IPS-20b (cell line): ENCODE measurements around the gene DSCAM.

Source experiments
- H3K27ac ChIP-seq: one replicate; pipeline ENCODE4 v1.5.1; 2013; ENCODE audit warnings: low read length
- H3K27me3 ChIP-seq: 2 replicates; pipeline ENCODE4 v1.6.1; 2013; ENCODE audit warnings: mild to moderate bottlenecking, low read length, inconsistent platforms; ENCODE audit not compliant: insufficient read depth
- H3K36me3 ChIP-seq: 2 replicates; pipeline ENCODE4 v1.6.1; 2013; ENCODE audit warnings: low read depth, mild to moderate bottlenecking, inconsistent platforms, low read length, moderate library complexity; ENCODE audit not compliant: insufficient read depth
- H3K4me1 ChIP-seq: 2 replicates; pipeline ENCODE4 v1.6.1; 2013; ENCODE audit warnings: mild to moderate bottlenecking, control low read depth, inconsistent platforms, low read length, moderate library complexity; ENCODE audit not compliant: insufficient read depth
- H3K4me3 ChIP-seq: 2 replicates; pipeline ENCODE4 v1.5.1; 2013; ENCODE audit warnings: mild to moderate bottlenecking, low read length, inconsistent platforms
- H3K9ac ChIP-seq: 2 replicates; pipeline ENCODE4 v1.6.1; 2013; ENCODE audit warnings: low read depth, mild to moderate bottlenecking, inconsistent platforms, low read length, moderate library complexity
- H3K9me3 ChIP-seq: 2 replicates; pipeline ENCODE4 v1.6.1; 2013; ENCODE audit warnings: mild to moderate bottlenecking, low read depth, low read length, inconsistent platforms; ENCODE audit not compliant: insufficient read depth

The DSCAM gene

GRCh38 chr21:40355076-40355475 is 491.9 kb downstream of the DSCAM start:
- Histone ChIP-seq H3K9me3 (no peaks in the 10 kb centered on the region), H3K9ac (no peak overlapping the region), H3K27ac (no peak overlapping the region), H3K4me1 (no peaks in the 10 kb centered on the region), H3K36me3 (no peaks in the 10 kb centered on the region), H3K27me3 (no peaks in the 10 kb centered on the region), H3K4me3 (no peak overlapping the region)

- Histone ChIP-seq H3K4me1 (no peaks in the 10 kb centered on the region), H3K36me3 (no peaks in the 10 kb centered on the region), H3K27ac (no peak overlapping the region)
These were observed 496.0 kb downstream of the DSCAM start for GRCh38 chr21:40351006-40351405.

GRCh38 chr21:40349591-40349990 is 497.4 kb downstream of the DSCAM start:
- Histone ChIP-seq H3K36me3 (no peaks in the 10 kb centered on the region), H3K27me3 (no peaks in the 10 kb centered on the region), H3K4me3 (no peak overlapping the region), H3K9ac (no peak overlapping the region), H3K4me1 (no peaks in the 10 kb centered on the region), H3K27ac (no peak overlapping the region), H3K9me3 (no peaks in the 10 kb centered on the region)

More at GRCh38 chr21:40351006-40351405, 496.0 kb downstream of the DSCAM start:
- H3K9ac ChIP-seq = no peak overlapping the region
- H3K9me3 ChIP-seq = no peaks in the 10 kb centered on the region
- H3K27me3 ChIP-seq = no peaks in the 10 kb centered on the region
- no peak overlapping the region for H3K4me3 ChIP-seq

GRCh38 chr21:40345711-40346321 is 501.1 kb downstream of the DSCAM start:
- H3K9me3 ChIP-seq = no peaks in the 10 kb centered on the region
- H3K4me1 ChIP-seq = no peaks in the 10 kb centered on the region
- no peak overlapping the region for H3K4me3 ChIP-seq

GRCh38 chr21:40340357-40340756 is 506.6 kb downstream of the DSCAM start:
- H3K36me3 ChIP-seq = no peaks in the 10 kb centered on the region
- no peak overlapping the region for H3K9ac ChIP-seq
- no peak overlapping the region for H3K27ac ChIP-seq
- H3K27me3 ChIP-seq = peaks cover 25% of the 10 kb centered on the region; the same call in 1 of the 2 replicates
- peaks cover 7% of the 10 kb centered on the region; the same call in 1 of the 2 replicates for H3K4me1 ChIP-seq
- no peak overlapping the region for H3K4me3 ChIP-seq
- H3K9me3 ChIP-seq = no peaks in the 10 kb centered on the region

More at GRCh38 chr21:40345711-40346321, 501.1 kb downstream of the DSCAM start:
- Histone ChIP-seq H3K36me3 (no peaks in the 10 kb centered on the region), H3K9ac (no peak overlapping the region), H3K27me3 (no peaks in the 10 kb centered on the region), H3K27ac (no peak overlapping the region)

- no peak overlapping the region for H3K9ac ChIP-seq
- no peaks in the 10 kb centered on the region for H3K36me3 ChIP-seq
- no peaks in the 10 kb centered on the region for H3K9me3 ChIP-seq
- H3K27me3 ChIP-seq = peaks cover 36% of the 10 kb centered on the region; the same call in 1 of the 2 replicates
- H3K27ac ChIP-seq = no peak overlapping the region
- H3K4me1 ChIP-seq = peaks cover 8% of the 10 kb centered on the region; the same call in 1 of the 2 replicates
- no peak overlapping the region for H3K4me3 ChIP-seq
These were observed 507.9 kb downstream of the DSCAM start for GRCh38 chr21:40339050-40339449.

GRCh38 chr21:40337981-40338380 is 509.0 kb downstream of the DSCAM start:
- peaks cover 41% of the 10 kb centered on the region; the same call in 1 of the 2 replicates for H3K27me3 ChIP-seq
- peaks cover 8% of the 10 kb centered on the region; the same call in 1 of the 2 replicates for H3K4me1 ChIP-seq
- no peak overlapping the region for H3K4me3 ChIP-seq
- H3K9ac ChIP-seq = no peak overlapping the region
- H3K9me3 ChIP-seq = no peaks in the 10 kb centered on the region
- H3K27ac ChIP-seq = no peak overlapping the region
- no peaks in the 10 kb centered on the region for H3K36me3 ChIP-seq

GRCh38 chr21:40335704-40336103 is 511.3 kb downstream of the DSCAM start:
- Histone ChIP-seq H3K4me3 (peak overlapping the region; percentile 39), H3K9ac (no peak overlapping the region), H3K36me3 (no peaks in the 10 kb centered on the region), H3K4me1 (peaks cover 8% of the 10 kb centered on the region; the same call in 1 of the 2 replicates), H3K9me3 (no peaks in the 10 kb centered on the region), H3K27me3 (peaks cover 41% of the 10 kb centered on the region; the same call in 1 of the 2 replicates), H3K27ac (no peak overlapping the region)

- Histone ChIP-seq H3K9ac (no peak overlapping the region), H3K9me3 (no peaks in the 10 kb centered on the region), H3K27me3 (peaks cover 41% of the 10 kb centered on the region; the same call in 1 of the 2 replicates), H3K27ac (no peak overlapping the region), H3K36me3 (no peaks in the 10 kb centered on the region), H3K4me1 (peaks cover 8% of the 10 kb centered on the region; the same call in 1 of the 2 replicates), H3K4me3 (no peak overlapping the region)
These were observed 512.8 kb downstream of the DSCAM start for GRCh38 chr21:40334159-40334558.

- no peak overlapping the region for H3K9ac ChIP-seq
- H3K27me3 ChIP-seq = peaks cover 41% of the 10 kb centered on the region; the same call in 1 of the 2 replicates
- H3K36me3 ChIP-seq = no peaks in the 10 kb centered on the region
- H3K4me3 ChIP-seq = no peak overlapping the region
- no peak overlapping the region for H3K27ac ChIP-seq
- peaks cover 8% of the 10 kb centered on the region; the same call in 1 of the 2 replicates for H3K4me1 ChIP-seq
- no peaks in the 10 kb centered on the region for H3K9me3 ChIP-seq
These were observed 513.2 kb downstream of the DSCAM start for GRCh38 chr21:40333731-40334130.

GRCh38 chr21:40331804-40332203 is 515.2 kb downstream of the DSCAM start:
- Histone ChIP-seq H3K4me1 (peaks cover 8% of the 10 kb centered on the region; the same call in 1 of the 2 replicates), H3K9ac (no peak overlapping the region), H3K27ac (no peak overlapping the region), H3K9me3 (no peaks in the 10 kb centered on the region), H3K36me3 (no peaks in the 10 kb centered on the region), H3K27me3 (peaks cover 25% of the 10 kb centered on the region; the same call in 1 of the 2 replicates), H3K4me3 (no peak overlapping the region)

- no peaks in the 10 kb centered on the region for H3K36me3 ChIP-seq
- H3K9ac ChIP-seq = no peak overlapping the region
- H3K27ac ChIP-seq = no peak overlapping the region
- peaks cover 18% of the 10 kb centered on the region; the same call in 1 of the 2 replicates for H3K27me3 ChIP-seq
- H3K9me3 ChIP-seq = no peaks in the 10 kb centered on the region
- H3K4me1 ChIP-seq = peaks cover 8% of the 10 kb centered on the region; the same call in 1 of the 2 replicates
- no peak overlapping the region for H3K4me3 ChIP-seq
These were observed 515.8 kb downstream of the DSCAM start for GRCh38 chr21:40331172-40331571.
